ENCODE data around the gene ANKDD1A.

ANKDD1A gene

GRCh38 chr15:64969401-64969800 is 57.7 kb downstream of the ANKDD1A start:
- no peak for DNase-seq (ENCODE audit: low read depth)

GRCh38 chr15:64970698-64971097 is 59.0 kb downstream of the ANKDD1A start:
- DNase-seq (ENCODE audit: low read depth), result no peak

GRCh38 chr15:64975390-64975789 is 63.7 kb downstream of the ANKDD1A start:
- DNase-seq (ENCODE audit: low read depth), result no peak

- no peak for DNase-seq (ENCODE audit: low read depth)
These were observed 67.6 kb downstream of the ANKDD1A start for GRCh38 chr15:64979252-64979710.

- DNase-seq (ENCODE audit: low read depth), result no peak
These were observed 70.2 kb downstream of the ANKDD1A start for GRCh38 chr15:64981812-64982431.

GRCh38 chr15:64982472-64982871 is 70.8 kb downstream of the ANKDD1A start:
- no peak for DNase-seq (ENCODE audit: low read depth)

- DNase-seq (ENCODE audit: low read depth), result peak; percentile 50
These were observed 73.8 kb downstream of the ANKDD1A start for GRCh38 chr15:64985366-64986033.

GRCh38 chr15:64987136-64987535 is 75.4 kb downstream of the ANKDD1A start:
- no peak for DNase-seq (ENCODE audit: low read depth)

GRCh38 chr15:64989416-64990167 is 77.9 kb downstream of the ANKDD1A start, which contains the start of gene SPG21:
Gene SPG21, minus strand, starts transcription at chr15:64989914. Its CDS starts 6,345 bp downstream, at chr15:64983569.
- peak; percentile 92 for DNase-seq (ENCODE audit: low read depth)

- DNase-seq (ENCODE audit: low read depth), result no peak
These were observed 78.4 kb downstream of the ANKDD1A start for GRCh38 chr15:64990168-64990470.

- DNase-seq (ENCODE audit: low read depth), result no peak
These were observed 79.9 kb downstream of the ANKDD1A start for GRCh38 chr15:64991536-64992135.

GRCh38 chr15:64993290-64993689 is 81.6 kb downstream of the ANKDD1A start:
- no peak for DNase-seq (ENCODE audit: low read depth)

GRCh38 chr15:64997066-64997465 is 85.4 kb downstream of the ANKDD1A start:
- DNase-seq (ENCODE audit: low read depth), result no peak

- no peak for DNase-seq (ENCODE audit: low read depth)
These were observed 86.2 kb downstream of the ANKDD1A start for GRCh38 chr15:64997745-64998375.

GRCh38 chr15:65004993-65005392 is 93.3 kb downstream of the ANKDD1A start:
- DNase-seq (ENCODE audit: low read depth), result no peak

GRCh38 chr15:65006876-65007275 is 95.2 kb downstream of the ANKDD1A start:
- DNase-seq (ENCODE audit: low read depth), result no peak

Measured in ELR (cell line).